Activated CD8-positive, alpha-beta memory T cell treated with anti-CD3 and anti-CD28 coated beads for 24 hours (primary cell): ENCODE data around the gene DUSP28.

Experiments used
- DNase-seq: peaks from one replicate; pipeline ENCODE4 v3.0.0-alpha.2; 2020

Gene DUSP28

GRCh38 chr2:240573516-240574385 lies 13.6 kb downstream of the DUSP28 start:
- DNase-seq = no peak

- DNase-seq = no peak
Measured at GRCh38 chr2:240574386-240575100, 14.4 kb downstream of the DUSP28 start.

GRCh38 chr2:240575101-240575965 lies 15.2 kb downstream of the DUSP28 start:
- DNase-seq = no peak

- DNase-seq = no peak
Measured at GRCh38 chr2:240576036-240576435, 15.9 kb downstream of the DUSP28 start.

- DNase-seq = no peak
Measured at GRCh38 chr2:240576436-240577205, 16.5 kb downstream of the DUSP28 start.

- no peak for DNase-seq
Measured at GRCh38 chr2:240577281-240578109, 17.3 kb downstream of the DUSP28 start.

- no peak for DNase-seq
Measured at GRCh38 chr2:240578110-240578450, 17.9 kb downstream of the DUSP28 start.

- no peak for DNase-seq
Measured at GRCh38 chr2:240578488-240578887, 18.3 kb downstream of the DUSP28 start.

GRCh38 chr2:240579071-240579762 lies 19.1 kb downstream of the DUSP28 start:
- DNase-seq = no peak

GRCh38 chr2:240579771-240580614 lies 19.8 kb downstream of the DUSP28 start:
- DNase-seq = peak; percentile 79

GRCh38 chr2:240581811-240582210 lies 21.7 kb downstream of the DUSP28 start:
- DNase-seq = no peak

- DNase-seq = no peak
Measured at GRCh38 chr2:240582781-240583180, 22.6 kb downstream of the DUSP28 start.

- no peak for DNase-seq
Measured at GRCh38 chr2:240583774-240584173, 23.6 kb downstream of the DUSP28 start.

- DNase-seq = no peak
Measured at GRCh38 chr2:240584486-240585031, 24.4 kb downstream of the DUSP28 start.

- no peak for DNase-seq
Measured at GRCh38 chr2:240585101-240585500, 24.9 kb downstream of the DUSP28 start.

- DNase-seq = no peak
Measured at GRCh38 chr2:240585681-240586197, 25.6 kb downstream of the DUSP28 start.

GRCh38 chr2:240586198-240586918 lies 26.2 kb downstream of the DUSP28 start, which contains the start of gene CAPN10:
TSS of gene CAPN10 (plus strand) at chr2:240586734. CDS start at chr2:240586912, 178 bp downstream.
- DNase-seq = peak; percentile 97
